Measurements from ENCODE around the gene KIF5C.

DNA sequence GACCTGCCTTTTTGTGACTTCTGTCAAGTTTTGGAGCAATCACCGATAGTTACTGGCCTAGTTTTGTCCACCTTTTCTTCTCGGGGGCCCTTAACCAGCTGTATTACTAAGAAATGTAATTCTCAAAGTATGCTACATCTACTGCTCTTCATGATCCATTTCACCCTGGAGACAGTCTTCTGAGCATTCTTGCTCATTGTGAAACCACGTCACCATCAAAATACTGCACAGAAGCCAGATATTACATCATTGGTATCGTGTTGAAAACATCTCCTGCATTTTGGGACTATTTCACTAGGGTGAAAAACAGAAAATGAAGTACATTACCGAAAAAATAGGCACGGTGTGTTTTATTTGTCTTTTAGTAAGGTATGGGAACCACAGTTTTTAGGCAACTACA is 175.2 kb downstream of the KIF5C start:
- TF ChIP-seq, protein P1, sequence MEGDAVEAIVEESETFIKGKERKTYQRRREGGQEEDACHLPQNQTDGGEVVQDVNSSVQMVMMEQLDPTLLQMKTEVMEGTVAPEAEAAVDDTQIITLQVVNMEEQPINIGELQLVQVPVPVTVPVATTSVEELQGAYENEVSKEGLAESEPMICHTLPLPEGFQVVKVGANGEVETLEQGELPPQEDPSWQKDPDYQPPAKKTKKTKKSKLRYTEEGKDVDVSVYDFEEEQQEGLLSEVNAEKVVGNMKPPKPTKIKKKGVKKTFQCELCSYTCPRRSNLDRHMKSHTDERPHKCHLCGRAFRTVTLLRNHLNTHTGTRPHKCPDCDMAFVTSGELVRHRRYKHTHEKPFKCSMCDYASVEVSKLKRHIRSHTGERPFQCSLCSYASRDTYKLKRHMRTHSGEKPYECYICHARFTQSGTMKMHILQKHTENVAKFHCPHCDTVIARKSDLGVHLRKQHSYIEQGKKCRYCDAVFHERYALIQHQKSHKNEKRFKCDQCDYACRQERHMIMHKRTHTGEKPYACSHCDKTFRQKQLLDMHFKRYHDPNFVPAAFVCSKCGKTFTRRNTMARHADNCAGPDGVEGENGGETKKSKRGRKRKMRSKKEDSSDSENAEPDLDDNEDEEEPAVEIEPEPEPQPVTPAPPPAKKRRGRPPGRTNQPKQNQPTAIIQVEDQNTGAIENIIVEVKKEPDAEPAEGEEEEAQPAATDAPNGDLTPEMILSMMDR (IDR thresholded peaks at IDR 0.05; ENCODE audit: insufficient read depth, low read depth, low read length) = no peak
- no peak for TF ChIP-seq EZH2 (IDR thresholded peaks at IDR 0.05; ENCODE audit: insufficient read depth, low read length)

All from astrocyte (in vitro differentiated cells and primary cell).